PC-3 (cell line): ENCODE data around the gene PUM2. TPM values are rescaled to one million over a fixed set of nuclear protein-coding genes. Genes with fewer than 3 reads are reported as not detected.
"Not testable (repeated sequence)": the region's sequence is repeated elsewhere in the genome, so short reads cannot be mapped to it uniquely, and the experiment has no call there.

Source experiments
- ATAC-seq: fragments of 200-7000 bp; cut with Tn5 transposase; 2 replicates; pipeline ENCODE4 v1.9.1; 2020; ENCODE audit warnings: mild to moderate bottlenecking, moderate library complexity
- BruUV-seq: library from RNA; stranded (reverse); fragments of 400-500 nt; replicated peaks from 2 replicates; lab custom pipeline; 2021; lab: Mats Ljungman, UMichigan
- CTCF ChIA-PET: fragments of 300-600 bp; sonication (Branson Sonifier 250); formaldehyde crosslinking; loops from one replicate; lab custom pipeline; 2022; ENCODE audit warnings: antibody characterized with exemption; lab: Charles Lee
- POLR2A ChIA-PET: fragments of 300-600 bp; sonication (Branson Sonifier 250); formaldehyde crosslinking; loops from one replicate; lab custom pipeline; 2022; ENCODE audit warnings: antibody characterized with exemption; ENCODE audit not compliant: unreplicated experiment; lab: Charles Lee
- DNase-seq: peaks from one replicate; pipeline ENCODE4 v3.0.0-alpha.2; 2015
- H2AFZ ChIP-seq: fragments of 300-600 bp; sonication (generic); 2 replicates; pipeline ENCODE4 v1.6.0; 2016; ENCODE audit warnings: antibody characterized with exemption, low read length
- H3F3A ChIP-seq: fragments of 300-600 bp; sonication (generic); one replicate; pipeline ENCODE4 v1.6.0; 2017; ENCODE audit warnings: antibody characterized with exemption, low read length, control low read depth, mild to moderate bottlenecking; ENCODE audit not compliant: unreplicated experiment
- H3K27ac ChIP-seq: fragments of 300-600 bp; sonication (generic); 2 replicates; pipeline ENCODE4 v1.5.1; 2016; ENCODE audit warnings: mild to moderate bottlenecking, low read length
- H3K27me3 ChIP-seq: fragments of 300-600 bp; sonication (generic); 2 replicates; pipeline ENCODE4 v1.6.1; 2016; ENCODE audit warnings: low read length, mixed read lengths
- H3K36me3 ChIP-seq: fragments of 300-600 bp; sonication (generic); 2 replicates; pipeline ENCODE4 v1.6.1; 2016; ENCODE audit warnings: low read depth, mixed run types, low read length, mixed read lengths
- H3K4me1 ChIP-seq: fragments of 300-600 bp; sonication (generic); 2 replicates; pipeline ENCODE4 v1.5.1; 2016; ENCODE audit warnings: low read length; ENCODE audit not compliant: insufficient read depth
- H3K4me2 ChIP-seq: fragments of 300-600 bp; sonication (generic); 2 replicates; pipeline ENCODE4 v1.6.0; 2016; ENCODE audit warnings: low read length
- H3K4me3 ChIP-seq: fragments of 300-600 bp; sonication (generic); 2 replicates; pipeline ENCODE4 v1.5.1; 2016; ENCODE audit warnings: mild to moderate bottlenecking, low read length, mixed read lengths
- H3K79me2 ChIP-seq: fragments of 300-600 bp; sonication (generic); 2 replicates; pipeline ENCODE4 v1.6.1; 2017; ENCODE audit warnings: low read length, mixed read lengths
- H3K9ac ChIP-seq: fragments of 300-600 bp; sonication (generic); 2 replicates; pipeline ENCODE4 v1.6.0; 2016; ENCODE audit warnings: mild to moderate bottlenecking, low read length
- H3K9me2 ChIP-seq: fragments of 300-600 bp; sonication (generic); replicated peaks from 2 replicates; pipeline ENCODE4 v1.6.1; 2016; ENCODE audit warnings: mixed run types, low read length, mixed read lengths
- H3K9me3 ChIP-seq: fragments of 300-600 bp; sonication (generic); 2 replicates; pipeline ENCODE4 v1.6.1; 2016; ENCODE audit warnings: low read length, mixed read lengths
- H4K20me1 ChIP-seq: fragments of 300-600 bp; sonication (generic); 2 replicates; pipeline ENCODE4 v1.6.1; 2016; ENCODE audit warnings: low read length, mixed read lengths
- CTCF ChIP-seq: fragments of 300-600 bp; sonication (generic); conservative IDR thresholded peaks from 2 replicates; pipeline ENCODE4 v1.5.1; 2017; ENCODE audit warnings: antibody characterized with exemption, low read depth, mild to moderate bottlenecking, low read length
- EZH2 ChIP-seq: fragments of 300-600 bp; sonication (generic); IDR thresholded peaks from one replicate; pipeline ENCODE4 v1.6.1; 2017; ENCODE audit warnings: antibody characterized with exemption, mild to moderate bottlenecking, low read length; ENCODE audit not compliant: unreplicated experiment
- EZH2phosphoT487 ChIP-seq: fragments of 300-600 bp; sonication (generic); IDR thresholded peaks from 2 replicates; pipeline ENCODE4 v1.6.1; 2018; ENCODE audit warnings: mild to moderate bottlenecking, antibody characterized with exemption, low read length, borderline replicate concordance
- intact Hi-C: fragments of 100-400 bp; cut with micrococcal nuclease; formaldehyde crosslinking; loops from 2 replicates; pipeline ENCODE4 v1.9.0; 2023
- total RNA-seq: library from RNA; depleted of rRNA; stranded (reverse); fragments of >200 nt; gene quantifications from 2 replicates; pipeline ENCODE4 v1.2.3, GENCODE V29; 2014

PUM2 gene
- total RNA-seq, 1 experiment from 2014 or later, result 14.9 TPM

DNA sequence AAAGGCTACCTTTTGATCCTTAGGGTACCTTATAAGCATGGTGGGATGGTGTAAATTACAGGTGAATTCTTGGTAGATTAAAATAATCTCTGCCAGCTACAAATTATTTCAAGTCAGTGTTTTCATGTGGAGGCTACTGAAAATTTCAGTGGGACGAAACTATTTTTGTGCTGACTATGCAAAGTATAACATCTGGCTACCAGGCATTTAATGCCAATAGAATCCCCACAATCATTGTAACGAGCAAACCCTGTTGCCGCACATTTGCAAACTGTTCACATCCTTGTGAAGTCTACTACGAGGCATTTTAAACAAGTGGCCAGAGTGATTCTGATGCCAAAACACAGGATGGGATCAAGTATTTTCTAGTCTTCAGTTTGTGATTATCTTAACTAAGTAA lies 77.6 kb downstream of the PUM2 start:
- no peak overlapping the region for H3K9ac ChIP-seq
- H4K20me1 ChIP-seq, result 0 out of 2 replicates have a peak, but pooled peaks cover 4% of the 10 kb centered on the region
- H2AFZ ChIP-seq, result no peak overlapping the region
- no TSS peak for BruUV-seq
- H3K4me1 ChIP-seq, result no peaks in the 10 kb centered on the region
- H3K27me3 ChIP-seq, result no peaks in the 10 kb centered on the region
- H3K4me2 ChIP-seq, result no peak overlapping the region
- peaks cover 20% of the 10 kb centered on the region; the same call in 1 of the 2 replicates for H3K36me3 ChIP-seq
- no peaks in the 10 kb centered on the region for H3K79me2 ChIP-seq
- ATAC-seq (no peak), DNase-seq (no peak)
- H3K9me3 ChIP-seq, result no peaks in the 10 kb centered on the region
- H3K27ac ChIP-seq, result no peak overlapping the region
- intact Hi-C loops, result no loop called here
- H3K9me2 ChIP-seq, result no peaks in the 10 kb centered on the region
- H3K4me3 ChIP-seq, result no peak overlapping the region
- no peak for TF ChIP-seq CTCF
- TF ChIP-seq EZH2phosphoT487, result no peak
- no peak for TF ChIP-seq EZH2
- CTCF ChIA-PET, result no interaction called here
- POLR2A ChIA-PET, result no interaction called here
- no peaks in the 10 kb centered on the region for H3F3A ChIP-seq

DNA sequence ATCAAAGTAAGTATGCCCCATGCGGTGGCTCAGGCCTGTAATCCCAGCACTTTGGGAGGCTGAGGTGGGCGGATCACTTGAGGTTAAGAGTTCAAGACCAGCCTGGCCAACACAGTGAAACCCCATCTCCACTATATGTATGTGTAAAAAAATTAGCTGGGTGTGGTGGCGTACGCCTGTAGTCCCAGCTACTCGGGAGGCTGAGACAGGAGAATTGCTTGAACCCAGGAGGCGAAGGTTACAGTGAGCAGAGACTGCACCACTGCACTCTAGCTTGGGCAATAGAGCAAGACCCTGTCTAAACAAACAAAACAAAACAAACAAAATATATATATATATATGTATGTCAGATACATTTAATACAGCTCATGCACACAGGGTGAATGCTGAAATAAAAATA lies 82.3 kb downstream of the PUM2 start:
- CTCF ChIA-PET, H3K9ac ChIP-seq, H3K9me3 ChIP-seq, H3K27me3 ChIP-seq, H3K79me2 ChIP-seq, H3K9me2 ChIP-seq, H3K4me3 ChIP-seq, ATAC-seq, intact Hi-C loops, H3K27ac ChIP-seq, H3K4me2 ChIP-seq, H4K20me1 ChIP-seq, H3K4me1 ChIP-seq, POLR2A ChIA-PET, DNase-seq, BruUV-seq, H2AFZ ChIP-seq, H3F3A ChIP-seq, H3K36me3 ChIP-seq: not testable (repeated sequence)

DNA sequence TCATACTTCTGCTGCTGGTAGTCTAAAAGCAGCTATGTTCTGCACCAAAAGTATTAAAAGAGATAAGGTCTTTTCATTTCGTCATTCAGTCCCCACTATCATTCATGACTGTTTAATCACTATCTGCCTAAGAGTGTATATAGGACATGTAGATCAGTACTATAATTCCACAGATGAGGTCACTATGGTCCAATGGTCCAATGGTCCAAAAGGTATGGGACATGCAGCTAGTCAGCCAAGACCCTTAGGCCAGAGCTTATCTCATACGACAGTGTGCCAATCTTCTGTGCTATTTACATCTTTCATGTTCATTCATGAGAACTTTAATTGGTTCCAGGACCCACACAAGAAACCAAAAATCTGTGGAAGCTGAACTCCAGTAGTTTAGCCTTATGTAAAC lies 83.1 kb downstream of the PUM2 start:
- no peak overlapping the region for H3K4me3 ChIP-seq
- no peaks in the 10 kb centered on the region for H3K9me2 ChIP-seq
- intact Hi-C loops, result no loop called here
- ATAC-seq (no peak), DNase-seq (no peak)
- no peak for TF ChIP-seq EZH2phosphoT487
- TF ChIP-seq EZH2, result no peak
- TF ChIP-seq CTCF, result no peak
- POLR2A ChIA-PET, result no interaction called here
- H3K79me2 ChIP-seq, result no peaks in the 10 kb centered on the region
- no peaks in the 10 kb centered on the region for H3K4me1 ChIP-seq
- BruUV-seq, result no TSS peak
- H2AFZ ChIP-seq, result no peak overlapping the region
- 0 out of 2 replicates have a peak, but pooled peaks cover under 1% of the 10 kb centered on the region for H4K20me1 ChIP-seq
- no peak overlapping the region for H3K9ac ChIP-seq
- peaks cover 14% of the 10 kb centered on the region; the same call in 1 of the 2 replicates for H3K36me3 ChIP-seq
- no peak overlapping the region for H3K4me2 ChIP-seq
- no peak overlapping the region for H3K27ac ChIP-seq
- H3K9me3 ChIP-seq, result no peaks in the 10 kb centered on the region
- CTCF ChIA-PET, result no interaction called here
- H3K27me3 ChIP-seq, result no peaks in the 10 kb centered on the region
- no peaks in the 10 kb centered on the region for H3F3A ChIP-seq
